Thyroid gland (tissue), 4 donors: ENCODE data around the gene MYLK. TPM values are rescaled to one million over a fixed set of nuclear protein-coding genes. Genes with fewer than 3 reads are reported as not detected.
"Not testable (repeated sequence)": the region's sequence is repeated elsewhere in the genome, so short reads cannot be mapped to it uniquely, and the experiment has no call there.

Experiments
- DNase-seq, 2 donors: peaks; one replicate each; pipeline ENCODE4 v3.0.0-alpha.2; 2019
- H3K27ac ChIP-seq, 3 donors: fragments of 200-600 bp; sonication (generic); 1 replicate in 2 of 3; 2 replicates in 1 of 3; pipeline ENCODE4 v1.5.1; 2016 to 2019; ENCODE audit warnings: mild to moderate bottlenecking in 1 of 3, moderate library complexity in 1 of 3
- H3K27me3 ChIP-seq: fragments of 200-600 bp; sonication (generic); one replicate; pipeline ENCODE4 v1.5.1; 2019
- H3K36me3 ChIP-seq, 2 donors: fragments of 200-600 bp; sonication (generic); one replicate each; pipeline ENCODE4 v1.5.1; 2016 to 2019
- H3K4me1 ChIP-seq, 2 donors: fragments of 200-600 bp; sonication (generic); one replicate each; pipeline ENCODE4 v1.5.1; 2017 to 2019
- H3K4me3 ChIP-seq, 3 donors: fragments of 200-600 bp; sonication (generic); replicated peaks in 1 of 3; 1 replicate in 2 of 3; 2 replicates in 1 of 3; pipeline ENCODE4 v1.5.1; 2016; ENCODE audit warnings: mild to moderate bottlenecking in 1 of 3
- H3K9me3 ChIP-seq: fragments of 200-600 bp; sonication (generic); one replicate; pipeline ENCODE4 v1.5.1; 2017
- CTCF ChIP-seq, 6 experiments: fragments of 200-600 bp in 3 of 6; fragments of 450-650 bp in 3 of 6; sonication (generic) in 3 of 6; IDR thresholded peaks; one replicate each; pipeline ENCODE4 v1.5.1; 2016 to 2019; ENCODE audit warnings: antibody characterized with exemption in 6 of 6, mild to moderate bottlenecking in 2 of 6, inconsistent platforms in 1 of 6, moderate library complexity in 1 of 6
- POLR2A ChIP-seq, 2 donors: fragments of 450-650 bp; IDR thresholded peaks; one replicate each; pipeline ENCODE4 v1.6.1; 2017; ENCODE audit warnings: antibody characterized with exemption in 2 of 2, mild to moderate bottlenecking in 2 of 2, moderate library complexity in 1 of 2
- WGBS, 2 donors: methylation state at CpG; one replicate each; pipeline ENCODE4 v1.1.5; 2017; 5-methylcytosine and 5-hydroxymethylcytosine counted together
- intact Hi-C: fragments of 100-400 bp; cut with DNase I; formaldehyde crosslinking; loops from one replicate; pipeline ENCODE4 v1.15.1; 2023
- total RNA-seq, 4 donors: library from RNA; depleted of rRNA; stranded (reverse); fragments of >200 nt; gene quantifications; one replicate each; pipeline ENCODE4 v1.2.3, GENCODE V29; 2016

MYLK gene
- total RNA-seq, 4 donors from 2014 or later = 28.9 to 51.2 (median 37.4) TPM

GRCh38 chr3:123907720-123908119 is 23.6 kb upstream of the MYLK start:
- no peaks in the 10 kb centered on the region for H3K9me3 ChIP-seq
- H3K27me3 ChIP-seq = no peaks in the 10 kb centered on the region
- no peak overlapping the region for H3K4me3 ChIP-seq
- DNase-seq = no peak
- H3K4me1 ChIP-seq = no peaks in the 10 kb centered on the region
- intact Hi-C loops = no loop called here
- H3K27ac ChIP-seq = no peak overlapping the region
- 61 to 80% methylated on average over 2 of the region's 2 CpGs for WGBS, 2 donors
- H3K36me3 ChIP-seq = no peaks in the 10 kb centered on the region
- no peak for TF ChIP-seq POLR2A (IDR thresholded peaks at IDR 0.05)
- TF ChIP-seq CTCF (IDR thresholded peaks at IDR 0.05) = no peak

GRCh38 chr3:123899300-123899865 is 15.3 kb upstream of the MYLK start:
- DNase-seq = no peak
- Histone ChIP-seq H3K4me3 (no peak overlapping the region), H3K27me3 (no peaks in the 10 kb centered on the region), H3K27ac (no peak overlapping the region), H3K36me3 (no peaks in the 10 kb centered on the region), H3K4me1 (no peaks in the 10 kb centered on the region), H3K9me3 (no peaks in the 10 kb centered on the region)
- TF ChIP-seq POLR2A (IDR thresholded peaks at IDR 0.05) = no peak
- TF ChIP-seq CTCF (IDR thresholded peaks at IDR 0.05) = no peak
- 87% methylated on average over 5 of the region's 5 CpGs for WGBS, 2 donors
- intact Hi-C loops = no loop called here

- 94 to 97% methylated on average over 1 of the region's 1 CpG for WGBS, 2 donors
- no peak for DNase-seq
Measured at GRCh38 chr3:123893012-123893411, 8.9 kb upstream of the MYLK start.

GRCh38 chr3:123892195-123892594 is 8.1 kb upstream of the MYLK start:
- intact Hi-C loops = no loop called here
- Histone ChIP-seq H3K4me1 (no peaks in the 10 kb centered on the region), H3K27ac (no peak overlapping the region), H3K9me3 (no peaks in the 10 kb centered on the region), H3K27me3 (no peaks in the 10 kb centered on the region), H3K36me3 (no peaks in the 10 kb centered on the region), H3K4me3 (no peak overlapping the region)
- no peak for DNase-seq
- WGBS, 2 donors = 0 to 3% methylated on average over 1 of the region's 1 CpG
- TF ChIP-seq CTCF (IDR thresholded peaks at IDR 0.05) (no peak), POLR2A (IDR thresholded peaks at IDR 0.05) (no peak)

More at GRCh38 chr3:123893012-123893411, 8.9 kb upstream of the MYLK start:
- Histone ChIP-seq H3K9me3 (no peaks in the 10 kb centered on the region), H3K36me3 (no peaks in the 10 kb centered on the region), H3K27me3 (no peaks in the 10 kb centered on the region), H3K27ac (no peak overlapping the region), H3K4me3 (no peak overlapping the region), H3K4me1 (no peaks in the 10 kb centered on the region)
- intact Hi-C loops = no loop called here
- no peak for TF ChIP-seq POLR2A (IDR thresholded peaks at IDR 0.05)
- TF ChIP-seq CTCF (IDR thresholded peaks at IDR 0.05) = no peak

GRCh38 chr3:123890991-123891390 is 6.9 kb upstream of the MYLK start:
- H3K27ac ChIP-seq, H3K4me1 ChIP-seq, H3K9me3 ChIP-seq, H3K27me3 ChIP-seq, H3K36me3 ChIP-seq, intact Hi-C loops, H3K4me3 ChIP-seq, DNase-seq: not testable (repeated sequence)
- 56 to 86% methylated on average over 1 of the region's 1 CpG for WGBS, 2 donors

GRCh38 chr3:123890162-123890561 is 6.0 kb upstream of the MYLK start:
- H3K9me3 ChIP-seq, H3K27me3 ChIP-seq, H3K4me3 ChIP-seq, intact Hi-C loops, H3K36me3 ChIP-seq, H3K4me1 ChIP-seq, DNase-seq, H3K27ac ChIP-seq: not testable (repeated sequence)
- WGBS, 2 donors = 97 to 100% methylated on average over 3 of the region's 3 CpGs
